CD14-positive monocyte (primary cell): Measurements from ENCODE around the gene KDM6A. TPM values are rescaled to one million over a fixed set of nuclear protein-coding genes. Genes with fewer than 3 reads are reported as not detected.

Experiments
- DNase-seq, 3 donors: peaks; one replicate each; pipeline ENCODE4 v3.0.0-alpha.2; 2011 to 2022
- H2AFZ ChIP-seq: 2 replicates; pipeline ENCODE4 v1.6.0; 2012; ENCODE audit warnings: mild to moderate bottlenecking, low read depth, low read length, inconsistent platforms; ENCODE audit not compliant: insufficient read depth, poor library complexity, severe bottlenecking
- H3K27ac ChIP-seq, 2 donors: 1 replicate in 1 of 2; 2 replicates in 1 of 2; pipeline ENCODE4 v1.5.1; 2012 to 2013; ENCODE audit warnings: low read length in 2 of 2, control low read depth in 1 of 2, inconsistent platforms in 1 of 2, low read depth in 1 of 2, mild to moderate bottlenecking in 1 of 2
- H3K27me3 ChIP-seq, 2 donors: one replicate each; pipeline versions ENCODE4 v1.6.0 to v1.6.1; 2011 to 2013; ENCODE audit warnings: low read length in 2 of 2; ENCODE audit not compliant: control insufficient read depth in 2 of 2, insufficient read depth in 2 of 2
- H3K36me3 ChIP-seq, 2 donors: replicated peaks in 1 of 2; 1 replicate in 1 of 2; 2 replicates in 1 of 2; pipeline versions ENCODE4 v1.5.1 to v1.6.1; 2012 to 2013; ENCODE audit warnings: low read length in 2 of 2, control low read depth in 1 of 2, inconsistent platforms in 1 of 2, mild to moderate bottlenecking in 1 of 2; ENCODE audit not compliant: insufficient read depth in 2 of 2, control insufficient read depth in 1 of 2
- H3K4me1 ChIP-seq, 2 donors: 1 replicate in 1 of 2; 2 replicates in 1 of 2; pipeline versions ENCODE4 v1.5.1 to v1.6.1; 2012 to 2013; ENCODE audit warnings: low read length in 2 of 2, control low read depth in 1 of 2, inconsistent platforms in 1 of 2, mild to moderate bottlenecking in 1 of 2, moderate library complexity in 1 of 2; ENCODE audit not compliant: insufficient read depth in 2 of 2, control insufficient read depth in 1 of 2
- H3K4me2 ChIP-seq: replicated peaks from 2 replicates; pipeline ENCODE3; 2012; ENCODE audit warnings: low read length, moderate library complexity, mild to moderate bottlenecking; ENCODE audit not compliant: poor library complexity, severe bottlenecking; ENCODE audit errors: extremely low read depth
- H3K4me3 ChIP-seq, 3 experiments: fragments of 200-600 bp in 1 of 3; sonication (generic) in 1 of 3; replicated peaks in 1 of 3; 1 replicate in 2 of 3; 2 replicates in 1 of 3; pipeline ENCODE4 v1.5.1; 2011 to 2013; ENCODE audit warnings: low read length in 3 of 3, mild to moderate bottlenecking in 3 of 3, control low read depth in 2 of 3, low read depth in 2 of 3, inconsistent platforms in 1 of 3, moderate library complexity in 1 of 3
- H3K79me2 ChIP-seq: 2 replicates; pipeline ENCODE4 v1.6.0; 2012; ENCODE audit warnings: mild to moderate bottlenecking, control low read depth, inconsistent platforms, low read length, moderate library complexity; ENCODE audit not compliant: insufficient read depth
- H3K9ac ChIP-seq: 2 replicates; pipeline ENCODE4 v1.6.0; 2017; ENCODE audit warnings: low read length, mild to moderate bottlenecking; ENCODE audit not compliant: insufficient read depth, poor library complexity, severe bottlenecking
- H3K9me3 ChIP-seq, 2 donors: replicated peaks in 1 of 2; 1 replicate in 1 of 2; 2 replicates in 1 of 2; pipeline versions ENCODE4 v1.5.1 to v1.6.1; 2012 to 2013; ENCODE audit warnings: low read length in 2 of 2, control low read depth in 1 of 2; ENCODE audit not compliant: control insufficient read depth in 1 of 2, insufficient read depth in 1 of 2
- H4K20me1 ChIP-seq: 2 replicates; pipeline ENCODE4 v1.6.0; 2012; ENCODE audit warnings: mild to moderate bottlenecking, low read length, control low read depth, moderate library complexity; ENCODE audit not compliant: insufficient read depth
- H3K27ac Mint-ChIP-seq, 7 donors: one replicate each; pipeline ENCODE4 v1.8.0; 2020; ENCODE audit warnings: mild to moderate bottlenecking in 7 of 7, mixed read lengths in 7 of 7, moderate library complexity in 6 of 7, inconsistent platforms in 2 of 7
- H3K27me3 Mint-ChIP-seq, 3 donors: one replicate each; pipeline ENCODE4 v1.8.0; 2021 to 2022; ENCODE audit warnings: low read depth in 3 of 3, mild to moderate bottlenecking in 3 of 3, mixed read lengths in 3 of 3, moderate library complexity in 3 of 3, inconsistent platforms in 1 of 3
- H3K36me3 Mint-ChIP-seq, 2 donors: one replicate each; pipeline ENCODE4 v1.8.0; 2020; ENCODE audit warnings: mixed read lengths in 2 of 2, inconsistent platforms in 1 of 2, mild to moderate bottlenecking in 1 of 2
- H3K4me1 Mint-ChIP-seq: one replicate; pipeline ENCODE4 v1.8.0; 2020; ENCODE audit warnings: mild to moderate bottlenecking, mixed read lengths
- H3K4me3 Mint-ChIP-seq, 2 donors: one replicate each; pipeline ENCODE4 v1.8.0; 2020; ENCODE audit warnings: mild to moderate bottlenecking in 2 of 2, mixed read lengths in 2 of 2, moderate library complexity in 1 of 2
- H3K9me3 Mint-ChIP-seq, 7 donors: one replicate each; pipeline ENCODE4 v1.8.0; 2020 to 2022; ENCODE audit warnings: mixed read lengths in 7 of 7, mild to moderate bottlenecking in 6 of 7, moderate library complexity in 6 of 7, inconsistent platforms in 2 of 7
- CTCF ChIP-seq: fragments of 200-600 bp; IDR thresholded peaks from one replicate; pipeline ENCODE4 v1.8.0; 2022; ENCODE audit warnings: antibody characterized with exemption, mild to moderate bottlenecking
- WGBS: methylation state at CpG from one replicate; pipeline ENCODE4 v1.1.5; 2013; ENCODE audit warnings: missing lambda C conversion rate; ENCODE audit not compliant: insufficient coverage; 5-methylcytosine and 5-hydroxymethylcytosine counted together
- intact Hi-C, 2 donors: fragments of 100-400 bp; cut with micrococcal nuclease; formaldehyde crosslinking; loops; one replicate each; pipeline versions ENCODE4 v1.15.0 to v1.15.1; 2023
- polyA plus RNA-seq, 3 donors: library from polyadenylated mRNA; depleted of rRNA in 1 of 3; unstranded in 2 of 3; stranded (reverse) in 1 of 3; fragments of 300-500 nt in 2 of 3; fragments of >200 nt in 1 of 3; fragmentation: Illumina TruSeq in 2 of 3; gene quantifications; 1 replicate in 2 of 3; 2 replicates in 1 of 3; pipeline ENCODE4 v1.2.3, GENCODE V29; 2012 to 2021

The KDM6A gene
- polyA plus RNA-seq, 3 donors: 7.6 to 35.0 (median 13.8) TPM

DNA sequence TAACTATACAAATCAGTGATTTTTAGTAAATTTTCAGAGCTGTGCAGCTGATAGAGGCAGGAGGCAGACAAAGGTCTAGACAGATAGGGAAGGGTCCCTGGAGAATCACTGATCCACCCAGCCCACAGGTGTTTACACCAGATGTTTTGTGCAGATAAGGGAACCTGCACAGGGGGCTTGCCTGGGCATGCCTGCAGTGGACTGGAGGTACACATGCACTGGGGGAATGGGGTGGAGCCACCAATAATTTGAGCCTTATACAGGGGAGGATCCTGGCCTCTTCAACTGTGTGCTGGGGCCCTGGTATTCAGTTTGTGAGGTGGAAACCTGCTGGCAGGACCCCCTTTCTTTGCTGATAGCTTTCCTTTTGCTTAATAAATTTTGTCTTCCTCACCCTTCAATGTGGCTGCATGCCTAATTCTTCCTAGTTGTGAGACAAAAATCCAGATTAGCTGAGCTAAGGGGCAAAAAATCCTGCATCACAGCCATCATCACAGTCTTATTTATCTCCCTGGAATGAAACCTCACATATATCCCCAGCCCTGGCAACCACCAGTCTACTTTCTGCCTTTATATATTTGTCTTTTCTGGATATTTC is 102.8 kb downstream of the KDM6A start:
- DNase-seq: no peak
- no peaks in the 10 kb centered on the region for H3K4me1 ChIP-seq
- peaks cover 100% of the 10 kb centered on the region for H4K20me1 ChIP-seq
- peaks cover 4% of the 10 kb centered on the region for H3K4me1 Mint-ChIP-seq
- no peak overlapping the region for H3K4me2 ChIP-seq
- peaks cover 0 to 5% of the 10 kb centered on the region in 2 donors for H3K9me3 ChIP-seq
- peaks cover 5 to 42% of the 10 kb centered on the region in 2 donors for H3K36me3 Mint-ChIP-seq
- intact Hi-C loops: no loop called here
- peaks cover 0 to 6% of the 10 kb centered on the region in 2 donors for H3K36me3 ChIP-seq
- H3K79me2 ChIP-seq: peaks cover 100% of the 10 kb centered on the region
- TF ChIP-seq CTCF: no peak
- H3K27me3 ChIP-seq: no peaks in the 10 kb centered on the region
- no peak overlapping the region for H3K27ac ChIP-seq
- no peak overlapping the region for H3K4me3 ChIP-seq
- no peak overlapping the region for H3K9ac ChIP-seq
- peaks cover 3 to 19% (median 6%) of the 10 kb centered on the region in 7 donors for H3K9me3 Mint-ChIP-seq
- H3K27ac Mint-ChIP-seq: no peak overlapping the region
- no peak overlapping the region for H3K4me3 Mint-ChIP-seq
- H2AFZ ChIP-seq: no peak overlapping the region
- no peaks in the 10 kb centered on the region for H3K27me3 Mint-ChIP-seq

- Mint-ChIP-seq H3K4me1 (no peaks in the 10 kb centered on the region), H3K27me3 (no peaks in the 10 kb centered on the region), H3K36me3 (peaks cover 3 to 28% of the 10 kb centered on the region in 2 donors), H3K4me3 (no peak overlapping the region), H3K9me3 (peaks cover 0 to 9% (median 1%) of the 10 kb centered on the region in 7 donors), H3K27ac (no peak overlapping the region)
- Histone ChIP-seq H3K9ac (no peak overlapping the region), H3K9me3 (peaks cover 0 to 5% of the 10 kb centered on the region in 2 donors), H3K36me3 (peaks cover 0 to 6% of the 10 kb centered on the region in 2 donors), H3K79me2 (peaks cover 92% of the 10 kb centered on the region), H3K4me2 (no peak overlapping the region), H3K27ac (no peak overlapping the region), H3K4me3 (no peak overlapping the region), H3K27me3 (no peaks in the 10 kb centered on the region), H4K20me1 (peaks cover 92% of the 10 kb centered on the region), H3K4me1 (no peaks in the 10 kb centered on the region), H2AFZ (no peak overlapping the region)
- no peak for TF ChIP-seq CTCF
- WGBS: no CpG with 5 or more reads among the region's 3 CpGs
- no peak for DNase-seq
- intact Hi-C loops: no loop called here
Observed at GRCh38 chrX:44978976-44979375, 106.0 kb downstream of the KDM6A start.
